DND-41 (cell line): ENCODE results near the gene IL4I1.

Source experiments
- EZH2 ChIP-seq: IDR thresholded peaks from 3 replicates; pipeline ENCODE4 v1.6.1; 2012; ENCODE audit warnings: borderline replicate concordance, low read depth, mild to moderate bottlenecking, moderate library complexity, low read length, inconsistent platforms; ENCODE audit not compliant: severe bottlenecking
- TF ChIP-seq, protein P1 (sequence below): IDR thresholded peaks from 2 replicates; pipeline ENCODE4 v1.5.1; 2012; ENCODE audit warnings: borderline replicate concordance, low read length, moderate library complexity, mild to moderate bottlenecking; ENCODE audit not compliant: poor library complexity, severe bottlenecking; ENCODE audit errors: extremely low read depth

DNA sequence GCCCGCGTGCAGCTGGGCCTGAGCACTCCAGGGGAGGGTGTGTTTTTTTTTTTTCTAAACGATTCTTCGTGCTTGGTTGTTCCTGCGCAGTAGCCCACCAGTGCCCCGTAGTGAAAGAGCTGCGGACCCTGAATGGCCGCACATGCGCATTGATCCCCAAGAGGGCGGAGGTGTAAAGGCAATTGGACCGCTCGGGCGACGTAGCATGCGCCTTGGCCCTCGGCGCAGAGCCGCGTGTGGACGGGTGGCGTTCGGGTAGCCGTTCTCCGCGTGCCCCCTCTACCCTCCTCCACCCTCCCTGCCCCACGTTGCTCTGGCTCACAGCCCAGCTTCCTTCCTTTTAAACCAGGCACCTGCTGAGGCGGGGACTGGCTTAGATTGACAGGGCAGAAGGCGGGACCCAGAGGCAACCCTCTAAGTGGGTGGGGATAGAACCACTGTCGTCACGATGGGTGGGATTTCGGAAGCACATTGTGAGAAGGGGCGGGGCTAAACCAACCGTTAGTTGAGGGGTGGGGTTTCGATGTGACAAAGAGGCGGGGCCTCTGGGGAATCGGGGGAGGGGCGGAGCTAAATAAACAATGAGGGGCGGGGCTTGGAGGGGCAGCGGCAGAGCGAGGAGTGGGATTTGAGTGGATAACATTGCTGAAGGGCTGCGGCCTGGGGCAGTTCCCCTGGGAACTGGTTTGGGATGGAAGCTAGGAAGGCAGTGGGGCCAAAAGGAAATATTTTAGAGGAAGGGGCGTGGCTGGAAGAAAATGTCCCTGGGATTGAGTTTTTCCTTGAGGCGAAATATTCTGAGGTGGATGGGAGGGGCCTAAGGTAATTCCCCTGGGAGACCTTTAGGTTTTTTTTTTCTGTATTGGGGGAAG is 33.2 kb upstream of the IL4I1 start:
- TF ChIP-seq, protein P1, sequence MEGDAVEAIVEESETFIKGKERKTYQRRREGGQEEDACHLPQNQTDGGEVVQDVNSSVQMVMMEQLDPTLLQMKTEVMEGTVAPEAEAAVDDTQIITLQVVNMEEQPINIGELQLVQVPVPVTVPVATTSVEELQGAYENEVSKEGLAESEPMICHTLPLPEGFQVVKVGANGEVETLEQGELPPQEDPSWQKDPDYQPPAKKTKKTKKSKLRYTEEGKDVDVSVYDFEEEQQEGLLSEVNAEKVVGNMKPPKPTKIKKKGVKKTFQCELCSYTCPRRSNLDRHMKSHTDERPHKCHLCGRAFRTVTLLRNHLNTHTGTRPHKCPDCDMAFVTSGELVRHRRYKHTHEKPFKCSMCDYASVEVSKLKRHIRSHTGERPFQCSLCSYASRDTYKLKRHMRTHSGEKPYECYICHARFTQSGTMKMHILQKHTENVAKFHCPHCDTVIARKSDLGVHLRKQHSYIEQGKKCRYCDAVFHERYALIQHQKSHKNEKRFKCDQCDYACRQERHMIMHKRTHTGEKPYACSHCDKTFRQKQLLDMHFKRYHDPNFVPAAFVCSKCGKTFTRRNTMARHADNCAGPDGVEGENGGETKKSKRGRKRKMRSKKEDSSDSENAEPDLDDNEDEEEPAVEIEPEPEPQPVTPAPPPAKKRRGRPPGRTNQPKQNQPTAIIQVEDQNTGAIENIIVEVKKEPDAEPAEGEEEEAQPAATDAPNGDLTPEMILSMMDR = peak; percentile 13
- TF ChIP-seq EZH2 = no peak
